ENCODE data around the gene ANTXR1. TPM values are rescaled to one million over a fixed set of nuclear protein-coding genes. Genes with fewer than 3 reads are reported as not detected.

Gene ANTXR1
- total and polyA plus RNA-seq, 9 of the 15 experiments (the other 6 are each of a cell fraction or from before 2014, with no cell fraction given) = 0.07 to 1.00 (median 0.54) TPM

DNA sequence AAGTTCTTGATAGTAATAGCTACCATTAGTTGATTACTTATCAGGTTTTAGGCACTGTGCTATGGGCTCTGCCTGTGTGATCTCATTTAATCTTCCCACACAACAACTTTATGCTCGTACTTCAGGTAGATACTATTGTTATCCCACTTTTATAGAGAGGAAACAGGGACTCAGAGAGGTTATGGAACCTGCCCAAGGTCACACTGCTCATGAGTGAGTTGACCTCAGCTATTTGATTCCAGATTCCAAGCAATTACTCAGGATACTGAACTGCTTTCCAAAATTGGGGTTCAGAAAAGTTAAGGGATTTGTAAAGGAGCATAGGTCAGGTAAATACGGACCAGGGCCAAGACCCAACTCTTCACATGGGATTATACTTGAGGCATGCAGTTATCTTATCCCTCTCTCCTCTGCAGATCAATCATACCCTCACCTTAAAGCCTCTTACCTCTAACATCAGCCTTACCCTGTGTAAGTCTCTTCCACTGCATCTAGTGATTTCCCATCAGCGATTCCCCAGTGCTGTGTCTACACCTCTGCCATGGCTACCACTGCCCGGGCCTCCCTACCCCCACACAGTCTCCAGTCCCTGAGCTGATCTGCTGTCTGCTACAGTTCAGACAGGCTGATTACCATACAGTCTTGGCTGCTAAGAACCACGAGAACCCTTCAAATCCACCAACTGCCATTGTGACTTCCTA, 74.4 kb downstream of the ANTXR1 start:
- CTCF ChIA-PET (ENCODE audit: low intra/inter-chr PET ratio) = no interaction called here

More for the DNA sequence above, 74.4 kb downstream of the ANTXR1 start:
- no peak for TF ChIP-seq BCL6 (CRISPR knock-in tag; IDR thresholded peaks at IDR 0.05)
- TF ChIP-seq, protein P1, sequence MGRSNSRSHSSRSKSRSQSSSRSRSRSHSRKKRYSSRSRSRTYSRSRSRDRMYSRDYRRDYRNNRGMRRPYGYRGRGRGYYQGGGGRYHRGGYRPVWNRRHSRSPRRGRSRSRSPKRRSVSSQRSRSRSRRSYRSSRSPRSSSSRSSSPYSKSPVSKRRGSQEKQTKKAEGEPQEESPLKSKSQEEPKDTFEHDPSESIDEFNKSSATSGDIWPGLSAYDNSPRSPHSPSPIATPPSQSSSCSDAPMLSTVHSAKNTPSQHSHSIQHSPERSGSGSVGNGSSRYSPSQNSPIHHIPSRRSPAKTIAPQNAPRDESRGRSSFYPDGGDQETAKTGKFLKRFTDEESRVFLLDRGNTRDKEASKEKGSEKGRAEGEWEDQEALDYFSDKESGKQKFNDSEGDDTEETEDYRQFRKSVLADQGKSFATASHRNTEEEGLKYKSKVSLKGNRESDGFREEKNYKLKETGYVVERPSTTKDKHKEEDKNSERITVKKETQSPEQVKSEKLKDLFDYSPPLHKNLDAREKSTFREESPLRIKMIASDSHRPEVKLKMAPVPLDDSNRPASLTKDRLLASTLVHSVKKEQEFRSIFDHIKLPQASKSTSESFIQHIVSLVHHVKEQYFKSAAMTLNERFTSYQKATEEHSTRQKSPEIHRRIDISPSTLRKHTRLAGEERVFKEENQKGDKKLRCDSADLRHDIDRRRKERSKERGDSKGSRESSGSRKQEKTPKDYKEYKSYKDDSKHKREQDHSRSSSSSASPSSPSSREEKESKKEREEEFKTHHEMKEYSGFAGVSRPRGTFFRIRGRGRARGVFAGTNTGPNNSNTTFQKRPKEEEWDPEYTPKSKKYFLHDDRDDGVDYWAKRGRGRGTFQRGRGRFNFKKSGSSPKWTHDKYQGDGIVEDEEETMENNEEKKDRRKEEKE (IDR thresholded peaks at IDR 0.05; ENCODE audit: borderline replicate concordance in 1 of 2, control insufficient read depth in 1 of 2, low read depth in 2 of 2, low read length in 1 of 2) = no peak
- no peak for TF ChIP-seq RBBP5 (IDR thresholded peaks at IDR 0.05; ENCODE audit: borderline replicate concordance, insufficient read depth, low read length, poor library complexity, severe bottlenecking)
- no peak for TF ChIP-seq ZFPM2 (CRISPR knock-in tag; IDR thresholded peaks at IDR 0.05)
- TF ChIP-seq, protein P2, sequence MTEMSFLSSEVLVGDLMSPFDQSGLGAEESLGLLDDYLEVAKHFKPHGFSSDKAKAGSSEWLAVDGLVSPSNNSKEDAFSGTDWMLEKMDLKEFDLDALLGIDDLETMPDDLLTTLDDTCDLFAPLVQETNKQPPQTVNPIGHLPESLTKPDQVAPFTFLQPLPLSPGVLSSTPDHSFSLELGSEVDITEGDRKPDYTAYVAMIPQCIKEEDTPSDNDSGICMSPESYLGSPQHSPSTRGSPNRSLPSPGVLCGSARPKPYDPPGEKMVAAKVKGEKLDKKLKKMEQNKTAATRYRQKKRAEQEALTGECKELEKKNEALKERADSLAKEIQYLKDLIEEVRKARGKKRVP (CRISPR knock-in tag; IDR thresholded peaks at IDR 0.05) = no peak
- no peak for TF ChIP-seq ZEB2 (IDR thresholded peaks at IDR 0.05)
- no peak for TF ChIP-seq MBD2 (IDR thresholded peaks at IDR 0.05; ENCODE audit: borderline replicate concordance, low read depth)
- no peak for TF ChIP-seq PYGO2 (tag; IDR thresholded peaks at IDR 0.05)
- Histone ChIP-seq H3K4me1 (replicated peaks in 1 of 2; ENCODE audit: control insufficient read depth in 2 of 2, insufficient read depth in 2 of 2, low read length in 2 of 2) (0 out of 5 replicates have a peak, but pooled peaks cover 0 to 7% of the 10 kb centered on the region in 2 experiments), H3K9me1 (ENCODE audit: control insufficient read depth, insufficient read depth, low read length) (no peaks in the 10 kb centered on the region), H3K79me2 (ENCODE audit: control insufficient read depth, insufficient read depth, low read length) (no peaks in the 10 kb centered on the region), H3K27ac (ENCODE audit: extremely low read depth, low read depth, low read length) (no peak overlapping the region), H2AFZ (ENCODE audit: low read depth, low read length) (no peak overlapping the region), H3K4me3 (no peak overlapping the region), H3K27me3 (ENCODE audit: control insufficient read depth in 2 of 2, insufficient read depth in 2 of 2, low read length in 2 of 2) (peaks cover 5 to 14% of the 10 kb centered on the region in 2 experiments; a peak in 4 of 5 replicates), H3K4me2 (ENCODE audit: insufficient read depth, low read length) (no peak overlapping the region), H3K9me3 (replicated peaks; ENCODE audit: control insufficient read depth, insufficient read depth, low read depth, low read length) (no peaks in the 10 kb centered on the region), H4K20me1 (replicated peaks; ENCODE audit: control insufficient read depth, insufficient read depth, low read length) (no peaks in the 10 kb centered on the region), H3K9ac (ENCODE audit: insufficient read depth in 1 of 2, low read depth in 2 of 2, low read length in 2 of 2) (no peak overlapping the region), H3K36me3 (ENCODE audit: control insufficient read depth, insufficient read depth, low read length) (no peaks in the 10 kb centered on the region)
- POLR2A ChIA-PET = no interaction called here
- DNase-seq (ENCODE audit: extremely low read depth in 1 of 4, low spot score in 3 of 4) (no peak), ATAC-seq (no peak), FAIRE-seq (no peak)
- 1% methylated on average over 5 of the region's 5 CpGs for WGBS (ENCODE audit: insufficient coverage, low coverage, missing lambda C conversion rate)
- intact Hi-C loops (cut with micrococcal nuclease) = no loop called here
- BruUV-seq (replicated peaks) = no TSS peak
- in situ Hi-C loops (cut with MboI) = no loop called here
